ENCODE data around the gene F10. TPM values are rescaled to one million over a fixed set of nuclear protein-coding genes. Genes with fewer than 3 reads are reported as not detected.

F10 gene
- total and polyA plus RNA-seq, 2 of the 13 experiments (the other 11 are each of a cell fraction or from before 2014, with no cell fraction given), result 58.4 to 237 TPM

DNA sequence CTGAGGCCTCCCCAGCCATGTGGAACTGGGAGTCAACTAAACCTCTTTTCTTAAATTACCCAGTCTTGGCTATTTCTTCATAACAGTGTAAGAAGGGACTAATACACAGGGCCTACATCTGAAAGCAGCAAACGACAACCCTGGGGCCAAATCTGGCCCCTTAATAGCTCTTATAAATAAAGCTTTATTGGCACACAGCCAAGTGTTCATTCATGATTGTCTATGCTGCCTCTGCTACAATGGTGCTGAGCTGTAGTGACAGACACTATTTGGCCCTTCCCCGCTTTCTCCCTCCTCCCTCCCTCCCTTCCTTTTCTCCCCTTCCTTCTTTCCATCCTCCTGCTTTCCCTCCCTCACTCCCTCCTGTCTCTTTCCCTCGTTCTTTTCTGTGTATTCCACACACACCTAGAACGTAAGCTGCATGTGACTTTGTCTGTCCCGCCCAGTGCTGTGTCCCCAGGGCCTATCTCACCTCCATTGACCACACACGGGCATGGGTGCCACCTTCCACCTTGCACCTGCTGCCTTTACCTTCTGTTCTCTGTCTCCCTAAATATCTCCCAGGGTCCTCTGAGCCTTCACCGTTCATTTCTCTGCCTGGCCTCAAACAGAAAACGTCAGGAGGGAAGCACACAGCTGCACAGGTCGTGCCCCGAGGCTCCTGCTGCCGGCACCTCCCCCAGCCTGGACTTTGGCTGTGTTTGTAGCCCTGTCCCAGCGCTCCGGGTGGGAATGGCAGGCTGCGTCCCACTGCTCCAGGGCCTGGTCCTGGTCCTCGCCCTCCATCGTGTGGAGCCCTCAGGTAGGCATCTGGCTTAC lies 35.5 kb downstream of the F10 start, which contains the start of gene PROZ:
TSS of gene PROZ (plus strand) at position 720 of the 819 bp plus-strand sequence. CDS start at position 733, 13 bp downstream.
- ChIA-PET POLR2A (interaction anchor here (0.8 to 2.1 kb wide), 6 partner anchors 12 to 54 kb away, joined by 3 to 11 read pairs (median 3); partner anchors contain the start of genes CUL4A and F10), CTCF (ENCODE audit: low intra/inter-chr PET ratio, low total read pairs) (no interaction called here)
- Histone ChIP-seq H3K4me3 (replicated peaks in 1 of 3; ENCODE audit: insufficient read depth in 1 of 3, low read depth in 2 of 3, low read length in 3 of 3) (peak within 1 kb of the TSS; percentile 57 to 72 (median 64)), H3K4me1 (ENCODE audit: insufficient read depth, low read length) (peaks cover 64% of the 10 kb centered on the region), H3K9ac (ENCODE audit: insufficient read depth, low read depth, low read length) (peak within 1 kb of the TSS; percentile 75), H4K20me1 (ENCODE audit: insufficient read depth, low read length) (no peaks in the 10 kb centered on the region), H3K4me2 (ENCODE audit: low read depth, low read length) (peak within 1 kb of the TSS; percentile 94), H2AFZ (ENCODE audit: low read length) (no peak within 1 kb of the TSS), H3K9me3 (ENCODE audit: low read length) (0 out of 2 replicates have a peak, but pooled peaks cover 5% of the 10 kb centered on the region), H3K27ac (ENCODE audit: extremely low read length, insufficient read depth, low read length) (peak within 1 kb of the TSS; percentile 85), H3K36me3 (replicated peaks in 1 of 2; ENCODE audit: control insufficient read depth in 1 of 2, insufficient read depth in 2 of 2, low read length in 2 of 2) (no peaks in the 10 kb centered on the region), H3K27me3 (ENCODE audit: control insufficient read depth in 1 of 2, insufficient read depth in 2 of 2, low read length in 2 of 2) (no peaks in the 10 kb centered on the region), H3K79me2 (ENCODE audit: insufficient read depth, low read length) (peaks cover 3% of the 10 kb centered on the region)
- intact Hi-C loops (cut with micrococcal nuclease; ENCODE audit: unreplicated experiment) (loop anchor here (5.0 kb wide), 1 partner anchor 49 kb away; the partner anchor contains the start of genes CUL4A and PCID2), in situ Hi-C loops (cut with HindIII; ENCODE audit: extremely low pct_ligation_motif_present, low pct_unique_long_range_greater_than_20kb) (no loop called here)
- FAIRE-seq, result peak; percentile 87
- WGBS (ENCODE audit: low lambda C conversion rate), result 9% methylated on average over 13 of the region's 16 CpGs
- DNase-seq (ENCODE audit: low spot score), result peak; percentile 67
- no TSS peak for BruUV-seq (replicated peaks)
- ATAC-seq, result peak; percentile 92
- TF ChIP-seq FOXK2 (IDR thresholded peaks at IDR 0.05) (no peak), ZNF337 (CRISPR knock-in tag; IDR thresholded peaks at IDR 0.05; ENCODE audit: borderline replicate concordance, low read depth) (peak; percentile 80; the same call in 1 of the 2 replicates), ZBTB1 (CRISPR knock-in tag; IDR thresholded peaks at IDR 0.05; ENCODE audit: borderline replicate concordance) (no peak), SNAI1 (CRISPR knock-in tag; IDR thresholded peaks at IDR 0.05; ENCODE audit: borderline replicate concordance) (no peak), ZFP62 (CRISPR knock-in tag; IDR thresholded peaks at IDR 0.05) (no peak), ZNF619 (CRISPR knock-in tag; IDR thresholded peaks at IDR 0.05) (peak; percentile 63; the same call in 1 of the 2 replicates), IRX3 (CRISPR knock-in tag; IDR thresholded peaks at IDR 0.05; ENCODE audit: borderline replicate concordance, low read depth) (no peak; the same call in 1 of the 2 replicates), NKX3-1 (CRISPR knock-in tag; IDR thresholded peaks at IDR 0.05) (no peak), SAFB2 (CRISPR knock-in tag; IDR thresholded peaks at IDR 0.05; ENCODE audit: borderline replicate concordance, low read depth) (peak; percentile 70; the same call in 1 of the 2 replicates), NR1H2 (CRISPR knock-in tag; IDR thresholded peaks at IDR 0.05; ENCODE audit: borderline replicate concordance, low read depth) (no peak)
- TF ChIP-seq, protein P1, sequence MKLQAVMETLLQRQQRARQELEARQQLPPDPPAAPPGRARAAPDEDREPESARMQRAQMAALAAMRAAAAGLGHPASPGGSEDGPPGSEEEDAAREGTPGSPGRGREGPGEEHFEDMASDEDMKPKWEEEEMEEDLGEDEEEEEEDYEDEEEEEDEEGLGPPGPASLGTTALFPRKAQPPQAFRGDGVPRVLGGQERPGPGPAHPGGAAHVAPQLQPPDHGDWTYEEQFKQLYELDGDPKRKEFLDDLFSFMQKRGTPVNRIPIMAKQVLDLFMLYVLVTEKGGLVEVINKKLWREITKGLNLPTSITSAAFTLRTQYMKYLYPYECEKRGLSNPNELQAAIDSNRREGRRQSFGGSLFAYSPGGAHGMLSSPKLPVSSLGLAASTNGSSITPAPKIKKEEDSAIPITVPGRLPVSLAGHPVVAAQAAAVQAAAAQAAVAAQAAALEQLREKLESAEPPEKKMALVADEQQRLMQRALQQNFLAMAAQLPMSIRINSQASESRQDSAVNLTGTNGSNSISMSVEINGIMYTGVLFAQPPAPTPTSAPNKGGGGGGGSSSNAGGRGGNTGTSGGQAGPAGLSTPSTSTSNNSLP (IDR thresholded peaks at IDR 0.05; ENCODE audit: low read depth, low read length), result no peak
- TF ChIP-seq, protein P2, sequence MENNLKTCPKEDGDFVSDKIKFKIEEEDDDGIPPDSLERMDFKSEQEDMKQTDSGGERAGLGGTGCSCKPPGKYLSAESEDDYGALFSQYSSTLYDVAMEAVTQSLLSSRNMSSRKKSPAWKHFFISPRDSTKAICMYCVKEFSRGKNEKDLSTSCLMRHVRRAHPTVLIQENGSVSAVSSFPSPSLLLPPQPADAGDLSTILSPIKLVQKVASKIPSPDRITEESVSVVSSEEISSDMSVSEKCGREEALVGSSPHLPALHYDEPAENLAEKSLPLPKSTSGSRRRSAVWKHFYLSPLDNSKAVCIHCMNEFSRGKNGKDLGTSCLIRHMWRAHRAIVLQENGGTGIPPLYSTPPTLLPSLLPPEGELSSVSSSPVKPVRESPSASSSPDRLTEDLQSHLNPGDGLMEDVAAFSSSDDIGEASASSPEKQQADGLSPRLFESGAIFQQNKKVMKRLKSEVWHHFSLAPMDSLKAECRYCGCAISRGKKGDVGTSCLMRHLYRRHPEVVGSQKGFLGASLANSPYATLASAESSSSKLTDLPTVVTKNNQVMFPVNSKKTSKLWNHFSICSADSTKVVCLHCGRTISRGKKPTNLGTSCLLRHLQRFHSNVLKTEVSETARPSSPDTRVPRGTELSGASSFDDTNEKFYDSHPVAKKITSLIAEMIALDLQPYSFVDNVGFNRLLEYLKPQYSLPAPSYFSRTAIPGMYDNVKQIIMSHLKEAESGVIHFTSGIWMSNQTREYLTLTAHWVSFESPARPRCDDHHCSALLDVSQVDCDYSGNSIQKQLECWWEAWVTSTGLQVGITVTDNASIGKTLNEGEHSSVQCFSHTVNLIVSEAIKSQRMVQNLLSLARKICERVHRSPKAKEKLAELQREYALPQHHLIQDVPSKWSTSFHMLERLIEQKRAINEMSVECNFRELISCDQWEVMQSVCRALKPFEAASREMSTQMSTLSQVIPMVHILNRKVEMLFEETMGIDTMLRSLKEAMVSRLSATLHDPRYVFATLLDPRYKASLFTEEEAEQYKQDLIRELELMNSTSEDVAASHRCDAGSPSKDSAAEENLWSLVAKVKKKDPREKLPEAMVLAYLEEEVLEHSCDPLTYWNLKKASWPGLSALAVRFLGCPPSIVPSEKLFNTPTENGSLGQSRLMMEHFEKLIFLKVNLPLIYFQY (CRISPR knock-in tag; IDR thresholded peaks at IDR 0.05; ENCODE audit: borderline replicate concordance), result no peak
- TF ChIP-seq, protein P3, sequence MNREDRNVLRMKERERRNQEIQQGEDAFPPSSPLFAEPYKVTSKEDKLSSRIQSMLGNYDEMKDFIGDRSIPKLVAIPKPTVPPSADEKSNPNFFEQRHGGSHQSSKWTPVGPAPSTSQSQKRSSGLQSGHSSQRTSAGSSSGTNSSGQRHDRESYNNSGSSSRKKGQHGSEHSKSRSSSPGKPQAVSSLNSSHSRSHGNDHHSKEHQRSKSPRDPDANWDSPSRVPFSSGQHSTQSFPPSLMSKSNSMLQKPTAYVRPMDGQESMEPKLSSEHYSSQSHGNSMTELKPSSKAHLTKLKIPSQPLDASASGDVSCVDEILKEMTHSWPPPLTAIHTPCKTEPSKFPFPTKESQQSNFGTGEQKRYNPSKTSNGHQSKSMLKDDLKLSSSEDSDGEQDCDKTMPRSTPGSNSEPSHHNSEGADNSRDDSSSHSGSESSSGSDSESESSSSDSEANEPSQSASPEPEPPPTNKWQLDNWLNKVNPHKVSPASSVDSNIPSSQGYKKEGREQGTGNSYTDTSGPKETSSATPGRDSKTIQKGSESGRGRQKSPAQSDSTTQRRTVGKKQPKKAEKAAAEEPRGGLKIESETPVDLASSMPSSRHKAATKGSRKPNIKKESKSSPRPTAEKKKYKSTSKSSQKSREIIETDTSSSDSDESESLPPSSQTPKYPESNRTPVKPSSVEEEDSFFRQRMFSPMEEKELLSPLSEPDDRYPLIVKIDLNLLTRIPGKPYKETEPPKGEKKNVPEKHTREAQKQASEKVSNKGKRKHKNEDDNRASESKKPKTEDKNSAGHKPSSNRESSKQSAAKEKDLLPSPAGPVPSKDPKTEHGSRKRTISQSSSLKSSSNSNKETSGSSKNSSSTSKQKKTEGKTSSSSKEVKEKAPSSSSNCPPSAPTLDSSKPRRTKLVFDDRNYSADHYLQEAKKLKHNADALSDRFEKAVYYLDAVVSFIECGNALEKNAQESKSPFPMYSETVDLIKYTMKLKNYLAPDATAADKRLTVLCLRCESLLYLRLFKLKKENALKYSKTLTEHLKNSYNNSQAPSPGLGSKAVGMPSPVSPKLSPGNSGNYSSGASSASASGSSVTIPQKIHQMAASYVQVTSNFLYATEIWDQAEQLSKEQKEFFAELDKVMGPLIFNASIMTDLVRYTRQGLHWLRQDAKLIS (CRISPR knock-in tag; IDR thresholded peaks at IDR 0.05), result no peak
